ENCODE data around the gene UPK1B.
"Not testable (repeated sequence)": the region's sequence is repeated elsewhere in the genome, so short reads cannot be mapped to it uniquely, and the experiment has no call there.

UPK1B gene

DNA sequence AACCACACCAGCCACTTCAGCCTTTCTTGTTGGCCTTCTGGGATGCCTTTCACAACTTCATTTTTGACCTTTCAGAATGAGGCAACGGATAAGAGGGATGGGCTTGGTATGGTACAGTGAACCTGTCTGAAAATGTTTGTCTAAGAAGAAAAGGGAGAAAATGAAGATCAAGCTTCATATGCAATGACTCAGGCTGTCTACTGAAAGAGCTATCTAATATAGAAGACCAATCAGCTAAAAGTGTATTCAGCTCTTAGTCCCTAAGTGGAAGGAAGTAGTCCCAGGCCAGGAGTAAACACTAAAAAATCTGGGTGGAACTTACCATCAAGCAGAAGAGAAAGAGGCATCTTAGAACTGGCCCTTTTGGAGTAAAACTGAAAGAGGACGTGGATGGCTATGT, 12.2 kb upstream of the UPK1B start:
- no peak for DNase-seq (ENCODE audit: low read depth, low spot score)
- H3K9me3 ChIP-seq (ENCODE audit: low read depth, low read length), result no peaks in the 10 kb centered on the region
- no peak overlapping the region for H3K4me3 ChIP-seq
- H3K36me3 ChIP-seq (ENCODE audit: insufficient read depth, low read length), result no peaks in the 10 kb centered on the region
- H3K9ac ChIP-seq (ENCODE audit: insufficient read length), result no peak overlapping the region
- no peak for TF ChIP-seq FOXP2 (optimal IDR thresholded peaks at IDR 0.05; ENCODE audit: control extremely low read depth, extremely low read length, insufficient read depth)
- no peak for TF ChIP-seq EZH2 (IDR thresholded peaks at IDR 0.05)
- TF ChIP-seq POLR2AphosphoS5 (IDR thresholded peaks at IDR 0.05; ENCODE audit: borderline replicate concordance, low read depth, low read length), result no peak
- no peak overlapping the region for H3K27ac ChIP-seq

- H3K36me3 ChIP-seq (ENCODE audit: insufficient read depth, low read length); H3K27ac ChIP-seq; H3K9ac ChIP-seq (ENCODE audit: insufficient read length); H3K4me3 ChIP-seq; DNase-seq (ENCODE audit: low read depth, low spot score); H3K9me3 ChIP-seq (ENCODE audit: low read depth, low read length): not testable (repeated sequence)
Observed at GRCh38 chr3:119164745-119165144, 8.7 kb upstream of the UPK1B start.

- no peaks in the 10 kb centered on the region for H3K36me3 ChIP-seq (ENCODE audit: insufficient read depth, low read length)
- H3K9me3 ChIP-seq (ENCODE audit: low read depth, low read length), result no peaks in the 10 kb centered on the region
- no peak overlapping the region for H3K4me3 ChIP-seq
- no peak overlapping the region for H3K27ac ChIP-seq
- H3K9ac ChIP-seq (ENCODE audit: insufficient read length), result no peak overlapping the region
- TF ChIP-seq EZH2 (IDR thresholded peaks at IDR 0.05) (no peak), POLR2AphosphoS5 (IDR thresholded peaks at IDR 0.05; ENCODE audit: borderline replicate concordance, low read depth, low read length) (no peak), FOXP2 (optimal IDR thresholded peaks at IDR 0.05; ENCODE audit: control extremely low read depth, extremely low read length, insufficient read depth) (no peak)
- DNase-seq (ENCODE audit: low read depth, low spot score), result no peak
Observed at GRCh38 chr3:119170821-119171220, 2.6 kb upstream of the UPK1B start.

- H3K9ac ChIP-seq (ENCODE audit: insufficient read length), result no peak overlapping the region
- no peak overlapping the region for H3K27ac ChIP-seq
- H3K4me3 ChIP-seq, result no peak overlapping the region
- no peaks in the 10 kb centered on the region for H3K9me3 ChIP-seq (ENCODE audit: low read depth, low read length)
- TF ChIP-seq POLR2AphosphoS5 (IDR thresholded peaks at IDR 0.05; ENCODE audit: borderline replicate concordance, low read depth, low read length) (no peak), FOXP2 (optimal IDR thresholded peaks at IDR 0.05; ENCODE audit: control extremely low read depth, extremely low read length, insufficient read depth) (no peak), EZH2 (IDR thresholded peaks at IDR 0.05) (no peak)
- DNase-seq (ENCODE audit: low read depth, low spot score), result no peak
- no peaks in the 10 kb centered on the region for H3K36me3 ChIP-seq (ENCODE audit: insufficient read depth, low read length)
Observed at GRCh38 chr3:119175872-119176756, 2.7 kb downstream of the UPK1B start.

DNA sequence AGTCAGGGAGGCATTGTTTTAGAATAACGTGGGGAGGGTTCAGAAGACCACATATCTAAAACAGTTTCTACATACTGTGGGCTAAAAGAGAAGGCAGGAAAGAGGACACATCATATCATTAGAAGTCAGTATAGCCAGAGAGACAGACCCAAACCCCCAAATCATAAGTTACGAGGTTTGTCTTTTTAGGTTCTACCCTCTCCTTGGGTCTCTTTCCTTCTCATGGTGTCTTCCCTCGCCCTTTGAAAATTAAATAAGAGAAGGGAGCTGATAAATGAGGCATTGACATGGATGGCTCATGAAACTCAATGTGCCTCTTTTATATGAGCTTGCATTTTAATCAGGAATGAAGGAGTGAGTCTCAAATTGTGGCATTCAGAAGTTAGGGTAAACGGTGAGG, 3.4 kb downstream of the UPK1B start:
- DNase-seq (ENCODE audit: low read depth, low spot score), result no peak
- no peak for TF ChIP-seq POLR2AphosphoS5 (IDR thresholded peaks at IDR 0.05; ENCODE audit: borderline replicate concordance, low read depth, low read length)
- no peak for TF ChIP-seq EZH2 (IDR thresholded peaks at IDR 0.05)
- TF ChIP-seq FOXP2 (optimal IDR thresholded peaks at IDR 0.05; ENCODE audit: control extremely low read depth, extremely low read length, insufficient read depth), result no peak
- Histone ChIP-seq H3K4me3 (no peak overlapping the region), H3K27ac (no peak overlapping the region), H3K36me3 (ENCODE audit: insufficient read depth, low read length) (no peaks in the 10 kb centered on the region), H3K9me3 (ENCODE audit: low read depth, low read length) (no peaks in the 10 kb centered on the region), H3K9ac (ENCODE audit: insufficient read length) (no peak overlapping the region)

GRCh38 chr3:119177321-119177720, 3.9 kb downstream of the UPK1B start:
- Histone ChIP-seq H3K36me3 (ENCODE audit: insufficient read depth, low read length) (no peaks in the 10 kb centered on the region), H3K9me3 (ENCODE audit: low read depth, low read length) (no peaks in the 10 kb centered on the region), H3K9ac (ENCODE audit: insufficient read length) (no peak overlapping the region), H3K27ac (no peak overlapping the region), H3K4me3 (no peak overlapping the region)
- no peak for TF ChIP-seq FOXP2 (optimal IDR thresholded peaks at IDR 0.05; ENCODE audit: control extremely low read depth, extremely low read length, insufficient read depth)
- no peak for TF ChIP-seq POLR2AphosphoS5 (IDR thresholded peaks at IDR 0.05; ENCODE audit: borderline replicate concordance, low read depth, low read length)
- TF ChIP-seq EZH2 (IDR thresholded peaks at IDR 0.05), result no peak
- no peak for DNase-seq (ENCODE audit: low read depth, low spot score)

GRCh38 chr3:119181765-119182164, 8.4 kb downstream of the UPK1B start:
- DNase-seq (ENCODE audit: low read depth, low spot score), result no peak
- no peaks in the 10 kb centered on the region for H3K36me3 ChIP-seq (ENCODE audit: insufficient read depth, low read length)
- no peak for TF ChIP-seq FOXP2 (optimal IDR thresholded peaks at IDR 0.05; ENCODE audit: control extremely low read depth, extremely low read length, insufficient read depth)
- no peak for TF ChIP-seq POLR2AphosphoS5 (IDR thresholded peaks at IDR 0.05; ENCODE audit: borderline replicate concordance, low read depth, low read length)
- TF ChIP-seq EZH2 (IDR thresholded peaks at IDR 0.05), result no peak
- H3K4me3 ChIP-seq, result no peak overlapping the region
- H3K9me3 ChIP-seq (ENCODE audit: low read depth, low read length), result no peaks in the 10 kb centered on the region
- H3K27ac ChIP-seq, result no peak overlapping the region
- H3K9ac ChIP-seq (ENCODE audit: insufficient read length), result no peak overlapping the region

DNA sequence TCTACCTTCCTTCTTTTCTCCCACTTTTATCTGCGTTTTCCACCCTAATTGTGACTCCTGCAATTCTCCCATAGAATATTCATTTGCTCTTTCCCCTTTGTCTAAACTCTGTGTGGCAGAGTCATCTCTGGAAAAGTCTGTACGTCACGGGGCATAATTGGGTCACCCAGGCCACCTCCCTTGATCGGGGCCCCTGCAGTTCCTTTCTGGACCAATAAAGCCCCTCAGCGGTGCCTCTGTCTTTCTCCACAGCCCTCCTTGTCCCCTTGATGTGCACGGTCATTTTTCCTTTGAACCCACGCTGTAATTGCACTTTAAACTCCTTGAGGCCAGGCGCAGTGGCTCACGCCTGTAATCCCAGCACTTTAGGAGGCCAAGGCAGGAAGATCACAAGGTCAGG, 10.7 kb downstream of the UPK1B start:
- no peak overlapping the region for H3K9ac ChIP-seq (ENCODE audit: insufficient read length)
- no peaks in the 10 kb centered on the region for H3K9me3 ChIP-seq (ENCODE audit: low read depth, low read length)
- DNase-seq (ENCODE audit: low read depth, low spot score), result no peak
- no peaks in the 10 kb centered on the region for H3K36me3 ChIP-seq (ENCODE audit: insufficient read depth, low read length)
- H3K27ac ChIP-seq, result no peak overlapping the region
- no peak for TF ChIP-seq FOXP2 (optimal IDR thresholded peaks at IDR 0.05; ENCODE audit: control extremely low read depth, extremely low read length, insufficient read depth)
- no peak for TF ChIP-seq EZH2 (IDR thresholded peaks at IDR 0.05)
- TF ChIP-seq POLR2AphosphoS5 (IDR thresholded peaks at IDR 0.05; ENCODE audit: borderline replicate concordance, low read depth, low read length), result no peak
- H3K4me3 ChIP-seq, result no peak overlapping the region
